Stimulated activated CD8-positive, alpha-beta memory T cell treated with anti-CD3 and anti-CD28 coated beads, Interleukin-12 subunit alpha, Interleukin-12 subunit beta, amount 100 ng/mL, for 24 hours (primary cell): ENCODE data around the gene ITPR2.
"Not testable (repeated sequence)": the region's sequence is repeated elsewhere in the genome, so short reads cannot be mapped to it uniquely, and the experiment has no call there.

Experiments used
- DNase-seq: peaks from one replicate; pipeline ENCODE4 v3.0.0-alpha.2; 2020; ENCODE audit errors: extremely low read depth

Gene ITPR2

DNA sequence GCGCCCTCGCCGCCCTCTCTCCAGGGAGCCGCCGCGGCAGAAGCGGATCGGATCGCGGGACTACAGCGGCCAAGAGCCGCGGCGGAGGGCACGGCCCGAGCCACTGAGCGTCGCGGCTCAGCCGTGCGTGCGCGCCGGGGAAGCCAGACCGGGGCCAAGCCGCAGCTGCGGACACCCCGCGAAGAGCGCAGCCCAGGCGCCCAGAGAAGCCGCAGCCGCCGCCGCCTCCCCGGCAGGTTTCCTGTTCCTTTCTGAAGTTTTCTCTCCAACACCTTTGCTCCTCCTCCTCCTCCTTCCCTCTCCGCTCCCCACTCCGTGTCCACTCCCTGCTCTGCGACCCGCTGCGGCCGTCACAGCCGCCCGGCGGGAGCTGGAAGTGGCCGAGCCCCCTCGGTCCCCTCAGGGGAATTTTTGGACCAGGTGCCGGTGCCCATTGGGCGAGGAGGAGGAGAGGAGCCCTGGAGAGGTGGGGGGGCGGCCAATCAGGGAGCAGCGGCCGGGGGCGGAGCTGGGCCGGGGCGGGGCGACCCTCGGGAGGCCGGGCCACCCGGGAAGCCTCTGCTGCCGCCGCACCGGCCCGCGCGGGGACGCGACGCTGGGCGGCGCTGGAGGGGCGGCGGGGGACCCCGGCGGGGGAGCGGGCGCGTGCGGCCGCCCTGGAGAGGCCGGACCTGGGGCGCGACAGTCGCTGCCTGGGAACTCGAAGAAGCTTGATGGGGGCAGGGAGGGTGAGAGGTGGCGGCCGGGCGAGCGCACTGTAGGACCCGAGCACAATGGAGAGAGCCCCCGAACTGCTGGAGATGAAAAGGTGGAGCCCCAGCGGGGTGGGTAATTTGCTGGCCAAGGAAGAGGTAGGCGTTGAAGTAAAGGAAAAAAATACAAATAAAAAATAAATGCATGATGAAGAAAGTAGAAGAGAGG, at the start of gene ITPR2:
Gene ITPR2 (minus strand): TSS at position 373 of the 921 bp plus-strand sequence. CDS start 413 bp downstream, outside the sequence.
- DNase-seq, result peak; percentile 87

DNA sequence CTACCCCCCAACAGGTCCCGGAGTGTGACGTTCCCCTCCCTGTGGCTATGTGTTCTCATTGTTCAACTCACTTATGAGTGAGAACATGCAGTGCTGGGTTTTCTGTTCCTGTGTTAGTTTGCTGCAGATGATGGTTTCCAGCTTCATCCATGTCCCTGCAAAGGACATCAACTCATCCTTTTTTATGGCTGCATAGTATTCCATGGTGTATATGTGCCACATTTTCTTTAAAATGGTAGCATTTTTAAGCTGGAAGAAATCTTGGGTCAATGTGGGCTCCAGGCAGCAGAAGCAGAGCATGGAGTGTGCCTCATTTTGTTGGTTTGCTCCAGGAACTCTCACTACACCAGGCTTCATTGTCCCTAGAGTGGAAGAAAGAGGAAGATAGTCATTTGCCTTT, 47.6 kb upstream of the ITPR2 start:
- no peak for DNase-seq

DNA sequence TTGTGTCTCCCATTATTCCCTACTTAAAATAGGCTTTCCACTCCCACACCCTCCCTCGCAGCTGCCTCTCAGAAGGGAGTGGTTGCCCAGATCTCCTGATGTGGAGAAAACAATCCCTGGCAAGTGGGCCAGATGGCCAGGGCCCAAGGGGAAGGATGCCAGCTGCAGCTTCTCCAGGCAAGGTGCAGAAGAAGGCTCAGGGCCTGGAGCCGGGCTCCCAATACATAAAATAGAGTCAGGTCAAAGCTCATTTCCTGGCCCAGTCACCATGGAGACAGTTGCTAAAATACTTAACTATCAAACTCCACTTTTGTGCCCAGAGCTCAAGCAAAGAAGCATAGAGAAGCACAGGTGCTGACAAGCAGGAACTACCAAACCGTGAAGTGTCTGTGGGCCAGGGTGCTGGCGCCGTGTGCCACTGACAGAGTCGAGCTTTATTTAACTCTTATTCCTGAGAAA, 45.7 kb upstream of the ITPR2 start:
- DNase-seq, result no peak

DNA sequence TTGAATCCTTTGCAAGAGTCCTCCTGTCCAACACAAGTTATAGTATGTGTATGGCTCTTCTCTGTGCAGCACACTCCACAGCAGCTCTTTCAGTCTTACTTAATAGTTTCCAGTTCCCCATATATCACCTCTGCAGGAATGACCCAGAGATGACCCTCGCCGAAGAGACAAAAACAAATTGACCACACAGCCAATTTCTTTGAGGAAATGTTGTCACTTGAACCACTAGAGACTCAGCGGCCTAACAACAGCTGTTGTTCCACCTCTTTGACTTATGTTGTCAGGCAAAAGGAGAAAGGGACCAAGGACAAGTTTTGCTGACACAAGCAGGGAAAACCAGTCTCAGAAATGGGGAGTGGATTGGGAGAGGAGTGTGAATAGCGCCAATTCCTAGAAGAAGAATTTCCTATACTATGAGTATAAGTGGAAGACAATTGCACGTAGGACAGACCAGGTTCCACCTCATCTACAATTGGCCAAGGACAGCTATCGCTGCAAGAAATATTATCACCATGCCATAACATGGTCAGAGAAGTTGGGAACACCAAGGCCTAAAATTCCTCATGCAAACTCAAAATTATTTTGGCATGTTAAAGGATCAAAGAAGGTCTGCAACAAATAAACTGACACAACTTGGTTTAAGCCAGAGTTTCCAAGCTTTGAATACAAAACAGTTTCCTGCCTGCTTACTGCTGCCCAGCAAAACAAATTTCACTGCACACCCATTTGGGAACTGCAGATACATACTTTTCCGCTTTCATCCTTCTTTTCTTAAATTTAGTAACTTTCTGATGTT, 41.7 kb upstream of the ITPR2 start:
- DNase-seq, result no peak

DNA sequence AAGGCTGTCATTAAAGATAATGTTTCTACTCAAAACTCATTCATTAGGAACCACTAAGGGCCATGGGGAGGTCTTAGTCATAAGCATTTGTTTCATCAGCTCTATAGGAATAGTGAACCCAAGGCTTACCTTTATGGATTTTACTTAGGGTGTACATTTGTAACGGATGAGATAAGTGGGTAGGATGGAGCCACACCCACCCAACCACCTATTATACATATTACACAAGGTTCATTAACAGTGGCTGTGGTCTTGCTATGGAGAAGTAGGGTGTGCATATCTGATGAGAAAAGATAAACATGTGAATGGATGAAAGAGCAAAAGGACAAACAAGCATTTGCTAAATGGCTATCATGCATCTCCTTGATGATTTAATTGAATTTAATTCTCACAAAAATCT, 39.6 kb upstream of the ITPR2 start:
- no peak for DNase-seq

DNA sequence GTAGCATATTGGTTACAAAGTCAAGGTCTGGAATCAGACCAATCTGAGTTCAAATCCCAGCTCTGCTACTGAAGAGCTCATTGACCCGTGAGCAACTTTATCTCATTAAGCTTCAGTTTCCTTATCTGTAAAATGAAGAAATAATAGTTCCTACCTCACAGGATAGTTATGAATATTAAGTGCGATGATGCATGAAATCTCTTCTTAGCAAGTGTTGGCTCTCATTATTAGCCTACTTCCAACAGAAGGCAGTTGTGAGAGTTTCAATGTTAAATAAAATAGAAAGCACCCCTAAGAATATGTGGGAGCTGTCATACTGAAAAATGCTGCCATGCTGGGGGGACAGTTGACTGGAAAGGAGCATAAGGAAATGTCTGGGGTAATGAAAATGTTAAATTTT, 39.0 kb upstream of the ITPR2 start:
- DNase-seq, result no peak

DNA sequence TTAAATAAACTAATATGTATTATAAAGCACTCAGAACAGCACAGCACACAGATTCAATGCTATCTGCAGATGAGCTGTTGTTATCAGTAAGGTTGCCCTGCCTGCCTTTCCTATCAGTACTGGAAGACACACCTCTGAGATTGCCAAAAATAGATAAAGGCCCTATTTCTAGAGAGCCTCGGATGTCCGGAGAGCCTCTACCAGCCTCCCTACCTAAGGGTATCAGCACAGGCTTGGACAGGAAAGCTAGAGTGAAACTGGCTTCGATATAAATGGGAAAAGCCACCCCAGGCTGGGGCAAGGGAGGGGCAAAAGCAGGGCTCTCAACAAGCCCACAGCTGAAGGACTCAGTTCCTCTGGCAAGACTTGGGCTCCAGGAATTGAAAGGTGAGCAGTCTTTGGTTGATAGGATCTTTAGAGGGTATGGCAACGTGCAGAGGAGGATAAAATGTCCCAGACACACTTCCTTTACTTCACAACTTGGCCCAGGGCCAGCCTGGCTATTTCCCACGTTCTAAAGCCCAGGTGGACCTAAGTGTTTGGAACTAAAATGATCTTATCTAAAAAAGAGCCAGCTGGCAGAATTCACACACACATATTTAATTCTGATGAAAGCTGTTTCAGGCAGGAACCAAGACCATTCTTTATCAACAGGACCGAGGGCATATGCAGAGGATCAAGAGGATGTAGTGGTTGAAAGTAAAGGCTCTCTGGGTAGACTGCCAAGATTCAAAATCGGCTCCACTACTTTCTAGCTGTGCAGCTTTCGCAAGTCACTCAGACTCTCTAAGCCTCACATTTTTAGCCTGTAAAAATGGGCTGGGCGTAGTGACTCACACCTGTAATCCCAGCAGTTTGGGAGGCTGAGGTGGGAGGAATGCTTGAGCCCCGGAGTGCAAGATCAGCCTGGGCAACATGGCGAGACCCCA, 37.8 kb upstream of the ITPR2 start:
- no peak for DNase-seq

GRCh38 chr12:26869908-26870459, 37.0 kb upstream of the ITPR2 start:
- no peak for DNase-seq

DNA sequence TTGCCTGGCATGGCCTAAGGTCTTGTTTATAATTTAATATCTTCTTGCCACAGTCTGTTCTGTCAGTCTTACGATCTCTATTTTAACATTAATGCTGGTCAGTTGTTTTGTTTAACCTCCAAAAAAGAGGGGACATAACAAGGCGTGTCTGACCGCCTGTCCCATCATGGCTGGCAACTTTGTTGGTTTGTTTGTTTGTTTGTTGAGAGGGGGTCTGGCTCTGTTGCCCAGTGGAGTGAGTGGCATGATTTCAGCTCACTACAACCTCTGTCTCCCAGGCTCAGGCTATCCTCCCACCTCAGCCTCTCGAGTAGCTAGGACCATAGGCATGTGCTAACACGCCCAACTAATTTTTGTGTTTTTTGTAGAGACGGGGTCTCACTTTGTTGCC, 36.1 kb upstream of the ITPR2 start:
- no peak for DNase-seq

DNA sequence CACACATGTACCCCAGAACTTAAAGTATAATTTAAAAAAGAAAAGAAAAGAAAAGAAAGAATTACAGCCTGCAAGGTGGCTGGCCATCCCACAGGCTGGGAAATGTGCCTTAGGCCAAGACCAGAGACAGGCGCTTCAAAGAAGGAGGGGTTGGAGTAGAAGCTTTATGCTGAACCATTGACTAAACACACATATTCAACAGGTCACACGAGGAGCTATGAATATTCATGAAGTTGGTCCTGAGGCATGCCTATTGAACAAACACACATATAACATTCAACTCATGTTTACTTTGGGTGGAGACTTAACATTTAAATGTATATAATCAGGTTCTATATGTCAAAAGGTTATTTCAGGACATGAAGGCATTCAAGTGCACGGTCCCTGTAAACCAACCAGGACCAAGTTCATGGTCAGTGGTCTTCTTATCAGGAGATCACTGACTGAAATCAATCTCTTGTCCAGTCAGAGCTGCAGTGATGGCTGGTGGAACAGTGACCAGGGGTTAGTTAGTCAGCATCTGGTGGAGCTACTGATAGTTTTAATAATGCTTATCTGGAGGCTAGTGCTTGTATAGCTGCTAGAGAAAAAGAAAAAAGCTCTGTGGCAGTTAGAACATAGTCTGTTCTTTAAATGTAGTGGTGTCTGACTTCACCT, 35.6 kb upstream of the ITPR2 start:
- DNase-seq, result no peak

- no peak for DNase-seq
These were observed 34.1 kb upstream of the ITPR2 start for GRCh38 chr12:26867080-26867479.

GRCh38 chr12:26863515-26863914, 30.5 kb upstream of the ITPR2 start:
- DNase-seq, result no peak

- not testable (repeated sequence) for DNase-seq
These were observed 29.8 kb upstream of the ITPR2 start for GRCh38 chr12:26862787-26863186.

DNA sequence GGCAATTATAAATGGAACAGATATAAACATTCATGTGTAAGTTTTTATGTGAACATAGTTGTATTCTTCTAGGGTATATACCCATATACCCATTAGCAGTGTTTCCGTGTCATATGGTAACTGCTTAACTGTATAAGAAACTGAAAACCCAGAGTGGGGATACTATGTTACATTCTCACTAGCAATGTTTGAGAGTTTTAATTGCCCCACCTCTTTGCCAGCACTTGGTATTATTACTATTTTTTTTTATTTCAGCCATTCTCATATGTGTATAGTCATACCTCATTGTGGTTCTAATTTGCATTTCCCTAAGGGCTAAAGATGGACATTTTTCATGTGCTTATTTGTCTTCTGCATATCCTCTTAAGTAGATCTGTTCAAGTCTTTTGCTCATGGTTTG, 28.7 kb upstream of the ITPR2 start:
- DNase-seq, result no peak

DNA sequence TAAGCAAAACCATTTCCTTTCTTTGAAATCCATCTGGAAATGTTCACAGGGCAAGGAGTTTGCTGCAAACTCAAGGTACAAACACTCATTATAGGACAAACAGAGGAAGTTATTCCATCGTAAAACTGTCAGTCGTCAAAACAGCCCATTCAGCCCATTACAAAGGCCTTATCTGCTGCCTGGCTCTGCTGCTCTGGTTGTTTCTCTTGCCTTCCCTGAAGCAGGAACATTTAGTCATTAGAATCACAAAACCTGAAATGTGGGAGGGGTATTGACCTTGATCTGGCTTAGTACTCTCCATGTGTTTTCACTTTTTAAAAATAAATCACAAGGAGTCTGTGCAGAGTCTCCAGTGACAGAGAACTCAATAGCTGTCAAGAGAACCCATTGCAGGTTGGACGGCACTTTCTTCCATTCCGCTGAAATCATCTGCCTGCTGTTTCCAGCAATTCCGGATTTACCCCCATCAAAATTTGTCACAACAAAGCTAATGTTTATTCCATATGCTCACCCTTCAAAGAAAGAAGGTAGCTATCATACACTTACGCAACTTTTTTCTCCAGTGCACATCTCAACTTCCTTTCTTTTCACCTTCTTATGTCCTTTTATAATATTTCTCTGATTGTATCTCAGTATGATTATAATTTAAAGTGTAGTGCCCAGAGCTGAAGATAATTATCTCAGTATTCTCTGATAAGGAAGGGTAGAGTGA, 24.6 kb upstream of the ITPR2 start:
- DNase-seq, result no peak

- DNase-seq, result no peak
These were observed 22.3 kb upstream of the ITPR2 start for GRCh38 chr12:26855337-26855736.

DNA sequence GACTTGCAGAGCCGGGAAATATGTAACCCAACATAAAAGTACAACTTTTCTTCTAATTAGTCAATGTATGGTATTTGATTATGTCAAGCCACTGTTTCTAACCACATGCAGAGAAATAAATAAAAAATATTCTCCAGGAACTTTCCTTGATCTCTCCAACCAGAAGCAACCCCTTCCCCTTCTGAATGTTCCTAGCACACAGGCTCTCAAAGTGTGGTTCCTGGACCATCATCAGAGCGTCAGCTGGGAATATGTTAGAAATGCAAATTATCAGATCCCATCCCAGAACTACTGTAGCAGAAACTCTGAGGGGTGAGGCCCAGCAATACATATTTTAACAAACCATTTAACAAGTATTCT, 21.0 kb upstream of the ITPR2 start:
- DNase-seq, result no peak

DNA sequence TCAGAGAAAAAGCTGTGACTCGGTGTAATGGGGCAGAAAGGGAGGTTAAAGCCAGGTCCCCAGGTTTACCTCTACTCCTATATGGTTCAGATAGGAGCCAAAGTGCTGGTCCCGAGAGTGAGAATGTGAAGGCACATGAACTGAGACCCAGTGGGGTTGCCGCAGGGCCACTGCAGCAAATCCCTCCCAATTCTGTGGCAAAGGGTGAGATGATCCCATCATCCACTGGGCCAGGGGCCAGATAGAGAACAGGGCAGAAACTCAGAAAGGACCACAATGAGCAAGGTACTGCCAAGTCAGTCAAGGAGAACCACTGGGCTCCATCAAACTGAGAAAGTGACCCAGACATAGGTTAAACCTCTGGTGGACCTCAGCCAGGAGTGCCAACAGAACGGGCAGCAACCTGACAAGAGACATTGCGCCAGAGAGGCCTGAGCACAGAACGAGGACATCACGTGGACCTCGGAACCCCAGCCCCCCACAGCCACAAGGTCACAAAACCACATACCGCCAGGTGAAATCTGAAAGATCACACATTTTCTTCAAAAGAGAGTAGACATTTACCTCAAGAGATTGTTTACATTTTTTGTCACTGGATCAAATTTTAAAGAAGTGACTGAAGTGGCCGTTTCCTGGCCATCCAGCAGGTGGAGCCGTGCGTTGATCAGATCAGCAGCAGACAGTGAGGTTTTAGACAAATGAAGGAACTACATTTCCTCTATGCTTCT, 20.5 kb upstream of the ITPR2 start:
- DNase-seq, result no peak

DNA sequence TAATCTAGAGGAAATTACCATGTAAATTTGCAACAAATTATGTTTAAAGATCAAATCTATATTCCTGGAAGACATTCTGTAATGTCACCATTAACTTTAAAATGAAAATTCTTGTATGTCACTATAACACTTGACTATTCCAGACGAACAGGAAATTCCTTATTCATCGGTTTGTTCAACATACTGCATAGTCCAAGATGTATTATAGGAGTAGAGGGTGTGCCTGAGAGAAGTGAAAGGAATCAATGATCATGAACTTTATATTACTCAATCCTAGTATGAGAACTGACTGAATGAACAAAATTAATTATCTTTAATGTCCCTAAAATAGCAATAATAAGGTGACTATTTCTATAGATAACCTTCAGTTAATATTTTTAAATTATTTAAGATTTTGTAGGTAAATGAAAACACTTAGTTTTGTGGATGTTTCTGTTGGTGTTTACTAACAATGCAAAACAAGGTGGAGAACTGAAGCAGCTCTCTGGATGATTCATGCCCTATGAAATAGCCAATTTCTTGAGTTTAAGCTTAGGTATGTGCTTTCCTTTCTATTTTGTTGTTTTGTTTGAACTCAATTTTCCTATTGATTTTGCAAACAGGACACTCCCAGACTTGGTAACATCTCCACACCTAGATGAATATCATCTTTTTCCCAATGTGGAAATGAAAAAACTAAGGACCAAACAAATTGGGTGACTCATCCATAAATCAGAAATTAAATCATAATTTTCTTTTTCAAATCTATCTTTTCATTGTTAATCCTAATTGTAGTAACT, 18.2 kb upstream of the ITPR2 start:
- no peak for DNase-seq
